NCI-H345 (cell line): Measurements from ENCODE around the gene SERPINB1.
"Not testable (repeated sequence)": the region's sequence is repeated elsewhere in the genome, so short reads cannot be mapped to it uniquely, and the experiment has no call there.

Source experiments
- DNase-seq: peaks from one replicate; lab custom pipeline; 2025; lab: John Stamatoyannopoulos, UW

SERPINB1 gene

DNA sequence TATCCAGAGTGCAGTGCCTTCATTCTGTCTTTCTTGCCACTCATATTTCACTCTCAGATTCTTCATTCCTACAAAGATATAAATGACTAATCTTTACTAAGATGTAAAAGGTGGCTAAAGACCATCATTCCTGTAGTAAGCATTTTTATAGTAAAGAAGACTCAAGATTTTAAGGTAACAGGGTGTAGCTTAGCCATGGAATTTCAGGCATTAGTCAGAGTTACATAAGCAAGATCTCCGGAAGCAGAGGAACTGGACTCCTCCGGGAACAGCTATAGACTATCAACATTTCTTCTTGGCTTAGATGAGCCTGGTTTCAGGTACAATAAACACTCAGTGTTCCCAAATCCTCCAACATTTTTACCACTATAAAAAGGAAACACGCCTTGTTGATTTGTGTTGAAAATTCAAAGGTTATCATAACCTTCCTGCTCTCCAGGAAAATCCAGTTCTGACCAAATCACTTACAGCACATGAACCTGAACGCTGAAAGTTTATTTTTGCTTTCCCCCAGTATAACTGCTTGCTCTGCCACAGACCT is 23.7 kb downstream of the SERPINB1 start:
- no peak for DNase-seq

DNA sequence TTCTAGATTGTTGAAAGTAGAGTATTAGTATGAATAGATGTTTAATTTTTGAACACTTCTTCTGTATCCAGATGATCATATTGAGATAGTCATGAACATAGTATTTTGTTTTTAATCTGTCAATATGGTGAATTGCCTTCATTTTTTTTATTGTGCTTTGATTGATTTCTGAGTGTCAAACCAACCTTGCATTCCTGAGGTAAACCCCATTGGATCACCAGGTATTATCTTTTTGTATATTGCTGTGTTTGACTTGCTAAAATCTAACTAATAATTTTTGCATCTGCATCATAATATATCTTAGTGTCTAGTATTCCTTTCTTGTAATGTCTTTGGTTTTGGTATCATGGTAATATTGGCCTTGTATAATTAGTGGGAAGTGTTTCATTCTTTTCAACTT is 25.5 kb downstream of the SERPINB1 start:
- DNase-seq: no peak

DNA sequence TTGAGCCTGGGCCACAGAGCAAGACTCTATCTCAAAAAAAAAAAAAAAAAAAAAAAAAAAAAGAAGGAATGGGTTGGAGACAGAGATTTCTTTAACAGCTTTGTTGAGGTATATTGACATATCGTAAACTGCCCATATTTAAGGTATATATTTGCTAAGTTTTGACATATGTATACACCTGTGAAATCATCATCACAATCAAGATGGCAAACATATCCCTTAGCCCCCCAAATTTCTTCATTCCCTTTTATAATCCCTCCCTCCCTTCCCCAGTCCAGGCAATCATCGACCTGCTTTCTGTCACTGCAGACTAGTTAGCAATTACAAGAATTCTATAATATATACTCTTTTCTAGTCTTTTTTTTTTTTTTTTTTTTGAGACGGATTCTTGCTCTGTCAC is 29.0 kb downstream of the SERPINB1 start:
- no peak for DNase-seq

DNA sequence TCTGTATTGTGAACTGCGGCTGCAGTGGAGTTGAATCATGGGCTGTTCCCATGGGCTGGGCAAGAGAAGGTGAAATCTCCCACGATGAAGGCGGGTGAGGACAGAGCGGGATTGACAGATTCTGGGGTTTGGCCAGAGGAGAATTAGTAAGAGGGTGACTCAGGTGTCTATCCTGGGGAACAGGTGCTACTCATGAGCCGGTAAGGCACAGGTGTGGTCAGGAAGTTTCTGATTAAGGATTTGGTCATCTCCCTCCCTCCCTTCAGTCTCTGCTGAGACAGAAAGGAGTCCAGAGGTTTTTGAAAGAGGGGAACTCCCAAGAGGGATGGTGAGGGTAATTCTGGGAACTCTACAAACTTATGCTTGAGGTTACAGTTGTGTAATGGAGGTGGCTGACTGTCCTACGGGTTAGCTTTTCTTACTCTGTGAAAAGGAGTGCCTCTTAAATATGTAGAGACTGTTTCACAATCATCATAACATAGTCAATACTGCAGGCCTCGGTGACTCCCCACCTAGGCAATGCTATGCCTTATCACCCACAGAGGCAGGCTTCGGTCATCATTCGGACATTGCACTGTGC is 31.5 kb downstream of the SERPINB1 start:
- DNase-seq: no peak

DNA sequence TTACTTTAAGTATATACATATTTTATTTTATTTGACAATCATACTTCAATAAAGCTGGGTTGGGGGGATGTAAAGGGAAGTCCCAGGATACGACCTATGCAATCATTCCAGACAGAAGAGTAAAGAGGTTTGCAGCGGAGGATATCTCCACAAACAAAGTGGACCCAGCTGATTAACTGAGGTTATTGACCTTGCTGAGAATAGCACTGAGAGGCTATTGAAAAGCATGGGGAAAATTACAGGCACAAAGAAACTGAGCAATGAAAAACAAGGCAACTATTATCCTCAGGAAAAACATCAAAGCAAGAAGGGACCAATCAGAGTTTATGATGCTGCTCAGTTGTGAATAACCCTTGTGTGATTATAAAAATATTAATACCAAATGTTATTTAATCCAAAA is 32.6 kb downstream of the SERPINB1 start:
- no peak for DNase-seq

DNA sequence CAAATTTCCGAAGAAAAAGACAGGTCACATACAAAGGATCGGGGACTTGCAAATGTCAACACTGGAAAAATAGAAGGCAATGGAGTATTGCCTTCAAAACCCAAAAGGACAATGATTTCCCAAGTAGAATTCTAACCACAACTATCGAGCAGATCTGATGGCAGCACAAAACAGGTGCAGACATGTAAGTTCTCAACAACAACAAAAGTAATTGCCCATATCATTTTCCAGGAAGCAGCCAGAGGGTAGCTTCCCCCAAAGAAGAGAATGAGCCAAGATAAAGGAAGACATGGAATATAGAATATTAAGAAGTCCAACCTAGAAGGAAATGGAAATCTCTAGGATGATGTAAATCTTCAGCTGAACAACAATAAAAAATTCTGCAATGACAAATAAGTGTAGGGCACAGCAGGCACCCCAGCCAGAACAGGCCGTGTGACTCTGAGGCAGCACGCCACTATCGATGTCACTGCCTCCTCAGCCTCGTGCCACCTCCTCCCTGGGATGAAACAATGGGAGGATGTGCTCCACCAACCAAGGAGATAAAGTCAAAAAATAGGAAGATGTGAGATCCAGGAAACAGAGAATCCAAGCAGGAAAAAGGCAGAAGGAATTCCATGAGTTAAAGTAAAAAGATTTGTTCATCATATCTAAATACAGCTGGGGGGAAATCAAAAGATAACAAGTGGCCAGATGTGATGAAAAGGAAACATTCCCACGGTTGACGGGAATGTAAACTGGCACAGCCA is 34.1 kb downstream of the SERPINB1 start:
- DNase-seq: no peak

DNA sequence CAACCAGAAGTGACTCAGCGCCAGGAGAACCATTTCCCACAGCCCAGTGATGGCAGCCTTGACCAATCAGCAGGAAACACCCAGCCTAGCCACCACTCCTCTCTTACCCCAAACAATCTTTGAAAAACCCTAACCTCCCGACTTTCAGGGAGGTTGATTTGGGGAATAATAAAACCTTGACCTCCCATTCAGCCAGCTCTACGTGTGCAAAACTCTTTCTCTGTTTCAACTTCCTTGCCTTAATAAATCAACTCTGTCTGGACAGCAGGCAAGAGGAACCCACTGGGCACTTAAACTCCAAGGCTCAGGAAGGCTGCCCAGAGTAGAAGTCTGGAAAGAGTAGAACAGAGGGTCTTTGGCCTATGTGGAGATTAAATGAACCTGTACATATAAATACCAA is 35.0 kb downstream of the SERPINB1 start:
- no peak for DNase-seq

DNA sequence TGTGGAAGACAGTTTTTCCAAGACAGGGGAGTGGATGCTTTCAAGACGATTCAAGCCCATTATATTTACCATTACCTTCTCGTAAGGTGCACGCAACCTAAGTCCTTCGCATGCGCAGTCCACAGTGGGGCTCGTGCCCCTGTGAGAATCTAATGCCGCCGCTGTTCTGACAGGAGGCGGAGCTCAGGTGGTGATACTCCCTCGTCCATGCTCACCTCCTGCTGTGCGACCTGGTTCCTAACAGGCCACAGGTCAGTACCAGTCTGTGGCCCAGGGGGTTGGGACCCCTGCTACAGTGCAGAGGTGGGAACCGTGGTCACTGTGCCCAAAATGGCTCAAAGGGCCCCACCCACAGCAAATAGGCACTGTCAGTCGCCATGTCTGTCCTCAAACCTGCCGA is 36.6 kb downstream of the SERPINB1 start:
- no peak for DNase-seq

DNA sequence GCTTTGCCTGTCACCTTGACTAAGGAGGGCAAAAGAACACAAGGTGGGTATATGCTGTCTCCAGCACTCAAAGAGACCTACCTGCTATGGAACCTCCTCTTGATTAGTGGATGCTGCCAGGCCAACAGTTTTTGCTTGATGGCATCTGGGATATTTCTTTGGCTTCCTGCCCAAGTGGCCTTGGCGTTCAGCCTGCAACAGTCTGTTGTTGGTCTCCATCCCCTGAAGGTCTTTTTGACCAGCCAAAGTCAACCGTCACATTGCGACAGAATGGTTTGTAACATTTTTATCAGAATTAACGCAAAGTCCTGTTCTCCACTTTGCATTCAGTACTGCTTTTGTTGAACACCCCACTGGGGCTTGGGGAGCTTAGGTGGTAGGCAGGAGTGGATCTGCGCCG is 37.1 kb downstream of the SERPINB1 start:
- DNase-seq: no peak

DNA sequence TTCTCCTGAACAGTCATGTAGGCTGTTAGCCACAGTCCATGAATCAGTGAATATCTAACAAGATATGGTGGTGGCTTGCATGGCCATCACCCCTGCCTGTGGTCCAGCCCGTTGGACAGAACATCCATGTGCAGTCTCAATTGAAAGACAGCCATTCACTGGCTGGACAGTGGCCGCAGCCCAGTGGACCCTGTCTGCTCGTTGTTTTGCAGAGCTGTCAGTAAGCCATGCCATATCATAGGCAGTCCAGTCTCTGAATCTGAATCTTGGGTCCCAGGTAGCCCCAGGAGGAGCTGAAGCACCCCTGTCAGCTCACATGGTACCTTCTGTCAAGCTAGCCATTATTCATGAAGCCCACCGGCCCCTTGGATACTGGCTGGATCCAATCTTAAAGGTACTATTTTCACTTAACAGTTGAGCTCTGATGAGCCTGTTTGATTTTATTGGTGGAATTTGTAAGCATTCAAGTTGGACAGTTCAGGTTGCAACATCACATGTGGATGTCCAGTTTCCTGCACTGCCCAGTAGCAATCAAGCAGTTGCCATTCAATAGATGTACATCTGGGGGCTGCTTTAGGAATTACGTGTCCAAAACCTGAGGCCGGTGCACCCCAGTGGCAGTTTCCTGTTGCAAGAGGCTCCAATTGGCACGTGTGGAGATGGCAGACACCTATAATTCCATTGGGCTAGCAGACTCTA is 37.8 kb downstream of the SERPINB1 start:
- DNase-seq: no peak

DNA sequence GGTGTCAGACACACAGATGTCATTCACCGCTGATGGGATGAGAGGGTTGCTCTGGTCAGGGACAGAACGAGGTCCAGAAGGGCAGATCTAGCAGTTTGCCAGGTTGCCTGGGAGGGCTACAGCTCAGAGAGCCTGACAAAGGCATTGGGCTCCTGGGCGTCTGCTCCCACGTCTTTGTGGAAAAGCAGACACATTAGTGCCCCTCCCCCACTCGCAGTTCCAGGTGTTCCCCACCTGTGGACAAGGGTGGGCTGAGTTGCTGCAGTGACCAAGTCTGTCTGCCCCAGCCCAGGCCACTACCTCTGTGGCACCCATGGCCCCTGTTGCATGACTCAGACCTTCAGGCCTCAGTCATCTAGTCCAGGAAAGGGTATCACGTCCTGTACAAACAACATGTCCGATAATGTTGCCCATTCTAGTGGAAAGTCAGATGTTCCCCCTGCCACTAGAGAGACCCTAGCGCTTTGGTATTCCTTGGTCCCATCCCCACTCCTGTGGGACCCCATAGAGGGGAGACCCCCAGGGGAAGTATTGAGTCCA is 39.1 kb downstream of the SERPINB1 start:
- no peak for DNase-seq

DNA sequence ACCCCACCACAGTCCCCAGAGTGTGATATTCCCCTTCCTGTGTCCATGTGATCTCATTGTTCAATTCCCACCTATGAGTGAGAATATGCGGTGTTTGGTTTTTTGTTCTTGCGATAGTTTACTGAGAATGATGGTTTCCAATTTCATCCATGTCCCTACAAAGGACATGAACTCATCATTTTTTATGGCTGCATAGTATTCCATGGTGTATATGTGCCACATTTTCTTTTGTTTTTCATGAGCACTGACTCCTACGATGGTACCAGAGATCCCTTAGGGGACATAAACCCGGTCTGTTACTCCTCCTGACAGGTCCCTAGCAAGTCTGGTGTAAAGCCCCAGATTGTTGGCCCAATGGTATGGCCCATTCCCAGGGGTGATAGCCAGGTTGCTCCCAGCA is 40.0 kb downstream of the SERPINB1 start:
- not testable (repeated sequence) for DNase-seq

DNA sequence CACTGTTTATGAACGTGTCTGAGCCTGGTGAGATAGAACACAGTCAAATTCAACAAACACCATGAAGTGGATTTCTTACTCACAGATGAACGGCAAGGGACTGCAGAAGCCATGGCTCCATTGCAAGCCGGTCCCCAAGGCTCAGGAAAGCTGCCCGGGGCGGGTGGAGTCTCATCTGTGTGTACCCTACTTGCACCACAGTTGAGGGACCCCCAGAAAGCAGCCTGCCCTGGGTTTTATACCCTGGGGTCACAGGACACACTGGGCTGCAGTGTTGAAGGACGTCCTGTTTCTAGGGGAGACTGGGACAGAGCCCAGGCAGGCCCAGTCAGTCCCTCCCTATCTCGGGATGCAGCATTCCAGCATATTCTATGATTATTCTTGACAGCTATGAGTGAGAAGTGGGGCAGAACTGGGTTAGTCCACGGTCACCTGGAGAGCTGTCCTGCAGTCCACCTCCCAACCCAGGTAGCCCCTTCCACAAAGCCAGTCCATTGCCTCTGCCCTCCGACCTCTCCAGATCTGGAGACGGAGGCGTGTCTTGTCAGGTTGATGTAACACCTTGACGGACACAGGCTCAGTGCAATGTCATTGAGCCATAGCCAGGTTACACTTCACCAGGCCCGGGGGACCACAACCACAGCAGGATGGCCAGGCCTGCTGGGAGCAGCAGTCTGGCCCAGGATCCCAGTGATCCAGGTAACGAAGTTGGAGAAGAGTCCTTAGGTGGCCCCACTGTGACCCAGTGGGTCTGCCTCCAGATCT is 40.9 kb downstream of the SERPINB1 start:
- DNase-seq: no peak

DNA sequence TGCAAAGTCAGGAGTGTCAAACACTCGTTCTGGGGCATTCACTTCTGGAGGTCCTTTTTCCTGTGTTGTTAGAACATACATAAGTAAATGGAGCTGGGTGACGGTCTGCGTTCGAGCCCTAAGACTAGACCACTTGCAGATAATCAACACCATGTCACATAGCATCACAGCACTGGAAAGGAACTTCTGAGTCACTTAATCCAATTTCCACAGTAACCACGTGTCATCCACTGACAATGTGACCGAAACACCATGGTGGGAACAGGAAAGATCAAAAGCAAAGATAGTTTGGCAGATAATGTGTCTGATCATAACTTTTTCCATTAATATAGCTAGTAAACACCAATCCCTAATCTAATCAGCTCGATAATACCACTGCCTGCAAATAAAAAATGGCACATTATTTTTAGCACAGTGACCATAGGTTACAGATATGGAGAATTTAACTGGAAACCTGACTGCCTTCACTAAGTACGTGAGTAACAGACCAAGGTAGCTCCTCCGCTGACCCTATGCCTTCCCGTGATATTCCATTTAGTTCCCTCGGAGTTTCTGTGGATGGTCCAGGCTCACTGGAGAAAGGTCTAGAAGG is 41.6 kb downstream of the SERPINB1 start:
- no peak for DNase-seq

DNA sequence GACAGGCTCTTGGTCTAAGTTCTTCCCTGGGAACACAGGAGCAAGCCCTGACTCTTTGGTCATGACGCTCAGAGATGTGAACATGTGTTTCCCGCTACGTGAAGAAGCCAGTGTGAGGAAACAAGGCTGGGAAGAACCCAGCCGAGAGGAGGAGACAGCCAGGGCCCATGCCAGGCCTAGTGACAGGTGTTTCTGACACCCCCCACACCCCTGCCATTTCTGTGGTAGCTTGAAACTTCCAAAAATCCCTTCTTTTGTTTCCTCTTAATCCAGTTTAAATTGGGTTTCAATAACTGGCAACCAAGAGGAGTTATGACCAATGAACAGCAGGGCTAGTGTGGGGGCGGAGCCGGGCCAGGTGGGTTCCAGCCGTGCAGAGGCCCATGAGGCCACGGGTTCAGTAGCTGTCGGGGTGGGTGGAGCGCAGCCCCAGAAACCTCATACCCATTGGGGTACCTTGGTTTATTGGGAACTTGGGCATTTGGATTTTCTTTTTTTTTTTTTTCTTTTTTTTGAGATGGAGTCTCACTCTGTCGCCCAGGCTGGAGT is 43.0 kb downstream of the SERPINB1 start:
- no peak for DNase-seq

DNA sequence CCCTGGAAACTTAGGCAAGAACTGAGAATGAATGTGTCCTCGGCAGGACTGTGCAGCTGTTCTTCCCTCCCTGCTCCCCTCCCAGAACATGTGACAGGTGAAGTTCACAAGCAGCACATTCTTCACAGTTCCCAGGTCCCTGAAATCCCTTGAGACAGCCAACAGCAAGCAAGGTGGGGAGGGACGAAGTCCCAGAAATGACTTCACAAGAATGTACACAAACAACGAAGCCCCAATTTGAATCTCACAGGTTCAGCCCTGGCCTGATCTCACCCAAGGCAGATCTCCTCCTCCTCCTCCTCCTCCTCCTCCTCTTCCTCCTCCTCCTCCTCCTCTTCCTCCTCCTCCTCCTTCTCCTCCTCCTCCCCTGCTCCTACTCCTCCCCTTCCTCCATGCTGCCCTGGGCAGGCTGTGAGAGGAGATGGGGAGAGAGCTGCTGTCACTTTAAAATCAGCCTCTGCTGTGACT is 44.1 kb downstream of the SERPINB1 start:
- no peak for DNase-seq

DNA sequence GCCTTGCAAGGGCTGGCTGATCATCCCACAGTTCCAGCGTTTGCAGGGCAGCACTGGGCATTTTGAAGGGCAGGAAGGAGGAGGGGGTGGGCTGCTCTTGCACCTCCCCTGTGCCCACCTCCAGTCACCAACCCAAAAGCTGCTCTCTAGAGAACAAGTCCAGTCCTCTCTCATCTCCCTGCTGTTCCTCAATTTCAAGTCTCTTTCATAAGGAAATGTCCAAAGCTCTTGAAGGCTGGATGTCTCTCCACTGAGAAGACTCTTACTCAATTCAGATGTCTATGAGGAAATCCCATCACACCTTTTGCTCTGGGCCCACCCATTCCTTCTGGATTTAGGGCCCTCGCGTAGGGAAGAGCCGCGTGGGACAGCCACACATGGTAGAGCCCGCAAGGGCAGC is 44.8 kb downstream of the SERPINB1 start:
- no peak for DNase-seq

DNA sequence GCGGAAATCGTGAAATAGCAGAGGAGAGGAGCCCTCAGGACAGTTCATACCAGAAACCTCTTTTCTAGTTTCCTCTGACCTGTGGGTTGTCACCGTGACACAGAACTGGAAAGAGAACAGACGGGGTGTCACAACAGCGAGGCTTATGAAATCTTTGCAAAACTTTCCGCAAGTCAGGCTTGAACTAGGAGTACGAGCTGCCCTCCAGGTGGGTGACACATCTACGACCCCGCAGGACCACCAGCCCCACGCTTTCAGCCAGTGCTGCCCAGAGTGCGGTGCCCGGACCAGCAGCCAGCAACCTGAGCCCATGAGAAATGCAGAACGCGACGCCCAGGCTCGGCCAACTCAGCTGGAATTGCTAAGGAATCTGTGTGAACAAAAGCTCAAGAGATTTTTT is 45.7 kb downstream of the SERPINB1 start:
- no peak for DNase-seq

DNA sequence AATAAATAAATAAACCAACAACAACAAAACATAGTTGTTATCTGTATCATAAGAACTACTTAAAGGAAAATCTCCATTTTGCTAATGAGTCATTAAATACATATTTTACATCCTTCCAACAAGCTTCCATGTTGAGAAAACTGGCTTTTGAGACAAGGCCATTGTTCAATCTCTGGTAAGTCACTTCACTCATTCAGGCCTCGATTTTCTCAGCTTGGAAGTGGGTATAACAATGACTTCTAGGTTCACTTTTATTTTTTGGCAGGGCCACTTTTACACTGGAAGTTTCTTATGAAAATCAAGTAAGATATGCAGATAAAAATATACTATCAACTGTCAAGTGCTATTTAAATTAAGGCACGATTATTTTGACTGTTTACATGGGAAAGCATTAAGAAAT is 46.5 kb downstream of the SERPINB1 start:
- no peak for DNase-seq

DNA sequence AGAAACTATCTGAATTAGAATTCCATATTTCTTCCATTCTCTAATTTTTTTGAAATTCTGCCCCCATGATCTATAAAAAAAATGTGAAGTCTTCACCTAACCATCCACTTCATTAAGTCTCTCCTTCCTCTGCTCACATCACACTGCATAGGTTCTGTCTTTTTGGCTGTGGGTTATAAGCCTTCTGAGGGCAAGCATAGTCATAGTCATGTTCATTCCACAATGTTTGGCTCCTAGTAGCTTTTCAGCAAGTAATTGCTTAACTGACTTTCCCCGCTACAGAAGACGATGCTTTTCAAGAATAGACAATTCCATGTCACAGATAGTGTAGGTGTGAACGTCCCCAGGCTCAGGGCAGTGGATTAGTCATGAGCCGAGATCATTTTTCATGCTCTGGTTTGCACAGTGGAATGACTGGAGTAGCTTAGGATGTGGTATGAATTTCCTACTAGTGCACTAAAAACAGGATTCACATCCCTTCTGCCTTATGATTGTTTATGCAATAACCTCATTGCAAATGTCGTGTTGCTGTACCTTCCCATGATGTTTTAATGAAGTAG is 47.4 kb downstream of the SERPINB1 start:
- DNase-seq: no peak
